ENCODE results near the gene RNF39.

The RNF39 gene

DNA sequence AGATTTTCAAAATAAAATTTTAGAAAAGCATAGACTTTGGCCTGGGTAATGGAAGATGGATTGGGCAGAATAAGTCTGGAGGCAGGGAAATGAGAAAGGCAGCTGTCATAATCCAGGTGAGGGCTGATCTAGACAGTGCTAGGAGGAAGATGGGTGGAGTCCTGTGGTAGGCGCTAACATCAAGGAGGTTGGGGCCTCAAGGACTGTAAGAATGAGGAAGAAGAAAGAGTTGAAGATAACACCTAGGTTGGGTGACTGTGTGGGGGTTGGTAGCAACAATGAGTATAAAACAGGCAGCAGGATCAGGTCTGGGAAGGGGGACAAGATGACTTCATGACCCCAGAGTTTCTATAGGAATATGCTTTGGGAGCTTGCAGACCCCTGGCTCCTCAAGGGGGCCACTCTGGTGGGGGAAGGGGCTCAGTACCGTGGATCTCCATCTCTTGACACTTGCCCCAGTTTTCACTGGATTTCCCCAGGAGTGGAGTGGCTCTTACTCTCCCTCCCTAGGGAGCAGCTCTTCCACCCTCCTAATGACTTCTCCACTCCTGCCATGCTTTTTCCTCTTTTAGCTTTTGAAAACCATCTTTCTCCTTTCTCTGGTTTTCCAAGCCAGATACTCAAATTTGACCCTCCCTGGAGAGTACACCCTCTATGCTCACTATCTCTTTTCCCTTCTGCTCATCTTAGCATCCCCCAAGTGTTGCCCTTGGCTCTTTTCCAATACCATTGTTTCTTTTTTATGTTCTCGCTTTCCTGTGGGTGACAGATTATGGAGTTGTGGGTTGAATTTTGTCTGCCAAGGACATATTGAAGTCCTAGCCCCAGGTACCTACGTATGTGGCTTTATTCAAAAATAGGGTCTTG lies 22.6 kb upstream of the RNF39 start:
- no peak for DNase-seq (ENCODE audit: low spot score)

DNA sequence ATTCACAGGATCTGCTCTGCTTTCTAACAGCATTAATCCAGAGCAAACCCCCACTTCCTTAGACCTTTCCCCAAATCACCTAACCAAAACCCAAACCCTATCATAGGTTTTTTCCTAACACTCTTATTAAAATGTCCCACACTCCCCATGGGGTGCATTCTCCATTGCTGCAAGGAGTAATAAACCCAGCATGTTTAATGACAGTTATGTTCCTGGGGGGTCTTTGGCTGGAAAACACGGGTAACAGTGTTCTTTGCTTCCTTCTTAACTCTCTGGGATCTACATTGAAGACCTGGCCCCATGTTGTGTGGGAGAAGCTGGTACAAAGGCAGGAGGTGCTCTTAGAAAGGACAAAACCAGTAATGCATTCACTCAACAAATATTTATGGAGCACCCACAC lies 21.3 kb upstream of the RNF39 start:
- DNase-seq (ENCODE audit: low spot score), result no peak

DNA sequence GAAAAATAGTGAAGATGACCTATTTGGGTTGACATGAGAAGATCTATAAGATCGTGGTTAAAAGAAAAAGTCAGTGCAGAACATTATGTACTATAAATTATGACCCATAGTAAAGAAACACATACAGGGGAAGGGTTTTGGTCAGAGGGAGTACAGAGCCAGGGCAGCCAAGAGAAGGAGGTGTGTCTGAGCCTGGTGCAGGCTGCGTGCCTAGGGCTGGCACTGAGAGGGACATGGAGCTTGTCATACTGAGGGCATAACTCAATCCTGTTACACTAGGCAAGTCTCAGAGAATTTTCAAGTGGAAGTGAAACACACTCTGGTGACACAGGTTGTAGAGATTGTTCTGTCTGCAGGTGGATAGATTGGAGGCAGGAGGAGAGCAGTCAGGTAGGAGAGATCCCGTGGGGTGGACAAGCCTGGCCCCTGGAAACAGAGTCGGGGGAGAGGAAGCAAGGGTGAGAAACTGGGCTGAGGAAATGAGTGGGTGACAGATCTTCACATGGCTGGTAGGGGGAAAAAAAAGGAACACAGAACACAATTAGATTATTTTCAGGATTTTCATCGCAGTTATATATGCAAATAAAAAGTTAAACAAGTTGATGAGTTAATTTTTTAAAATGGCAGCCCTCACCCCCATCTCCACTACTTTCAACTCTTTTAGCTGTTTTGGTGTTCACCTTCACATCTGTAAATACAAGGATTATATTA lies 18.5 kb upstream of the RNF39 start:
- DNase-seq (ENCODE audit: low spot score), result no peak

DNA sequence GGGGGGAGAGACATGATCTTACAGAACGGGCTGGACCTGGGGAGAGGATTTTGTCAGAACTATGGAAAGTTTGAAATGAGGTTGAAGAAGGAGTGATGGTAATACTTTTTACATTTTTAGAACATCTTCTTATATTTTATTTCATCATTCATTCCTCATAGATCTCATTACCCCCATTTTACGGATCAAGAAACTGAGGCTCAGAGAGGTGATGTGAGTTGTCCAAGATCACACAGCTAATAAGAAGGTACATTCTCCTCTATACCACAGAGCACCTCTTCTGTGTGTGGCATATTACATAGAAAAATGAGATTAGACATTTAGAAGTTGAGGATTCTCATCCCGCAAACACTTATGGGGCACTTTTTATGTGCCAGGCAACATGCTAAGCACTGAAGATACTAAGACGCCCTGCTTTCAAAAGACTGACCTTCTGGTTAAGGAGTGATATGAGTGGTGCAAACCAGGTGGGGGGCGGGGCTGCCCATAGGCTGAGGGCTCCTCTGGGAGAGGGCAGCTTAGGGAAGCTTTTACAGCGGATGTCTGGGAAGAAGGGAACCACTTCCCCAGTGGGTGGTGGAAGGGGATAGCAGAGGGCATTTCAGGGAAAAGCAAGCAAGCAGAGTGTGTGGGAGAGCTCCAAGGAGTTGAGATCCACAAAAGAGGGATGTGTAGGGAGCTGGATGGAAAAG lies 17.4 kb upstream of the RNF39 start:
- no peak for DNase-seq (ENCODE audit: low spot score)

DNA sequence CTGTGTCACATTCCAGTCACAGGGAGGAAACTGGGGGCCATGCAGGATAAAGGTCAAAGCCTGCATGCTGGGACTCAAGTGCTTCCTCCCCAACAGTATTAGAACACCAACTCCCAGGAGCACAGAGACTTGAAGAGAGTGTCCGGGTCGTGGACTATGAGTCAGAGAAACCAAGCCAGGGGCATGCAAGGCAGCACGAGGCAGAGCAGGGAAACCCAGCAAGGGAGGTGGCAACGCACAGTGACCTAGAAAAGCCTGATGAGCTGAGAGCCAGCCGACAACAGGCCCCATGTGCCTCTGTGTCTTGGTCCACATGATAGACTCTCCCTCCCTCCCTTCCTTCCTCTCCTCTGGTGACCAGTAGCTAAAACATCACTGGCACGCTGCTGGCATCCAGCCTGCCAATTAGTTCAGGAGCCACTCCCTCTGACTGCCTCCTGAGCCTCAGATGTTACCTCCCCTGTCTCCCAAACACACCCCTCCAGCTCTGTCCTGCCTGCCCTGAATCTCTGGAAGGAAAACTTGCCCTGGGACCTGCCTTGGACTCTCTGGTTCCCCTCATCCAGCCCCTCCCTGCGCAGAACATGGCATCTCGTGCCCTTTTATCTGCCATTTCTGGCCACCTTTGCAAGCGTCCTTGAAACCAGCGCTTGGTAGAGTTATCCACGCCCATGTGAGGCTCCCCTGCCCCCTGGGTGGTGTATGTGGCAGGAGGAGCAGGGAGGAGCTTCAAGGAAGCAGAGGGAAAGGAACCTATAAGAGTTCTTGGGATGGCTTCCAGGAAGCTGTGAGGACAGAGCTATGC lies 16.2 kb upstream of the RNF39 start:
- DNase-seq (ENCODE audit: low spot score), result no peak

DNA sequence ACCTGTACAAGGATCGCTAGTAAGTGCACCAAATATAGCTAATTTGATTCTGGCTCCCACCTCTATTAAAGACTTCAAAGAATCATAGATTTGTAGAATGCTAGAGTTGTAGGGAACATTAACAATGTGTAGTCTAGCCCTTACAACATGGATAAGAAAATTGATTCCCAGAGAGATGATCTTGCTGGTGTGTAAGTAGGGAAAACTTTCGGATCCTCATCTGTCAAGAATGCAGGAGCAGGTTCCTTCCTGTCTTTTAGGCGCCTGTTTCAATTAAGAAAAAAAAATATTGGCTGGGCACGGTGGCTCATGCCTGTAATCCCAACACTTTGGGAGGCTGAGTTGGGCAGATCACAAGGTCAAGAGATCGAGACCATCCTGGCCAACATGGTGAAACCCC lies 12.3 kb upstream of the RNF39 start:
- no peak for DNase-seq (ENCODE audit: low spot score)

DNA sequence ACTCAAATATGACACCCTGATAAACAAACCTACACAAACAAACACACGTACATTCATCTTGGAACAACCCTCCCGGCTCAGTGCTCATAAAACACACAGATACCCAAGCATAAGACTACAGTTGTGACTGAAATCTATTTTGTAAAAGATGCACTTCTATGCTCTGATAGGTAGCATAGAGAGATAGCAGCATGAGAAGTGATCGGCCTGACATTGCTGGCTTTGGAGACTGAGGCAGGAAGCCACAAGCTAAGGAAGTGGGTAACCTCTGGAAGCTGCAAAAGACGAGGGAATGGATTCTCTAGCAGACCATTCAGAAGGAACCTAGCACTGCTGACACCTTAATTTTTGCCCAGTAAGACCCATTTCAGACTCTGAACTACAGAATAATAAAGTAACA lies 1.6 kb upstream of the RNF39 start:
- DNase-seq (ENCODE audit: low spot score), result no peak

DNA sequence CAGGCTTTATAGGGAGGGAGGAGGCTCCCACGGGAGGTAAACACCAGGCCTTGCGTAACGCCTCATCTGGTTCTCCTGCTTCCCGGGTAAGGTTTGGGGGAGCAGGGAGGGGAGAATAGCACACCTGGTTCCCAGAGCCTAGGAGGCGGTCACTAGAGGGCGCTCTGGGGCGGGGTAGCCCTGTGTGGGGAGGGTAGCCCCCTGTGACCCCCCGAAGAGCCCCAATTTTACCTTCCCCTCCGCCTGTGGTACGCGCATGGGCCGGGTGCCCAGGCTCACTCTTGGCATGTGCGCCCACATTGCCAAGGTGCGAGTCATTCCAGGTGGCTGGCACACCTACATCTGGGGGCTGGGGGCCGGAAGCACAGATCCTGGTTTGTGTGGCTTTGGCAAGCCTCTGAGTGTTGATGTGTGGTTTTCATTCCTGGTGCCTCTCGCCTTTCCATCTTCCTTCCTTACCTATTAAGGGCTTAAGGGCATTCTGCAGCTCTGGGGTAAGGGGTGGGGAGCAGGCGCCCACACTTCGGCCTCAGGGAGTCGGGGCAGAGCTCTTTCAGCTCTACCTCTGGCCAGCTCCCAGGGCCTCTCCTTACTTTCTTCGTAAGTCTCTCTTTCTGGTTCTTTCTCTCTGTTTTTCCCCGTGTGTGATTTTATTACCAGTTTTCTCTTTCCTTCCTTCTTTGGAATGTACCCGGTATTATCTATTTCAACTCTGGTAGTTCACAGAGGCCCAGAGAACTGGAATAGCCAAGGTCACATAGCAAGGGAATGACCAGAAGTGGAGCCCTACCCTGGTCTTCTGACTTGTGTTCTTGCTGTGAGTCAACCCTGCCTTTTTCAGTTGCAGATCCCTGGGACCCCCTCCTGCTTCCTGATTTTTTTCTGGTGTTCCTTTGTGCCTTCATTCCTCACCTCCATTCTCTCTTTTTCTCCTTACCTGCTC lies 492 bp upstream of the RNF39 start:
- DNase-seq (ENCODE audit: low spot score), result no peak

DNA sequence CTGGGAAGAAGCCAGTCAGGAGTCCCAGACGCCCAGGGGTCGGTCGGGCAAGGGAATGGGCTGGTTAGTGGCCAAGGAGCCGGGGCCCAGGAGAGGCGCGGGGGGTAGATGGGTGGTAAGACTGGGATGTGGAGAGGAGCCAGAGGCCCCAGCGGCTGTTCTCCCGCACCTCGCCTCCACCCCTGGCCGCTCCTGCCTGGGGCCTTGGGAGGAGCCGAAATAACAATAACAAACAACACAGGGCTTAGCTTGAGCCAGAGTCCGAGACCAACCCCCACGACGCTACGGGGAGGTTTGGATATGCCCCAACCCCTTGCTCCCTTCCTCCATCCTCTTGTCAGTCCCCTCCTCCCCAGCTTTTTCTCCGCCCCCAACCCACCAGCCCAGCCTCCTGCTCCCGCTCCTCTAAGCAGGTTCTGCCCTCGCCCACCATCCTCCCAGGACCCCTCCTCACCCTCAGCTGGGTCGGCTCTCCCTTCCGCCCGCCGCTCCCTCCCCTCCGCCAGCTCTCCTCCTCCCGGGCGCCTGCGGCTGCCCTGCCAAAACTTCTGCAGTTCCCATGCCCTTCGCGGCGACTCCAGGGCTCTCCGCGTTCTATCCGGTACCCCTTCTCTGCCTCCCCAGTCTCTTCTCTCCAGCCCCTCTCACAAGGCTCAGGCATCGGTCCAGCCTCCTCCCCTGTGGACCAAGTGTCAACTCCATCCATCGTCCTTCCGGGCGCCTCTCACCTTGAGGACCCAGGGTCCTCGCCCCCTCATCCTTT lies 1.1 kb downstream of the RNF39 start:
- no peak for DNase-seq (ENCODE audit: low spot score)

DNA sequence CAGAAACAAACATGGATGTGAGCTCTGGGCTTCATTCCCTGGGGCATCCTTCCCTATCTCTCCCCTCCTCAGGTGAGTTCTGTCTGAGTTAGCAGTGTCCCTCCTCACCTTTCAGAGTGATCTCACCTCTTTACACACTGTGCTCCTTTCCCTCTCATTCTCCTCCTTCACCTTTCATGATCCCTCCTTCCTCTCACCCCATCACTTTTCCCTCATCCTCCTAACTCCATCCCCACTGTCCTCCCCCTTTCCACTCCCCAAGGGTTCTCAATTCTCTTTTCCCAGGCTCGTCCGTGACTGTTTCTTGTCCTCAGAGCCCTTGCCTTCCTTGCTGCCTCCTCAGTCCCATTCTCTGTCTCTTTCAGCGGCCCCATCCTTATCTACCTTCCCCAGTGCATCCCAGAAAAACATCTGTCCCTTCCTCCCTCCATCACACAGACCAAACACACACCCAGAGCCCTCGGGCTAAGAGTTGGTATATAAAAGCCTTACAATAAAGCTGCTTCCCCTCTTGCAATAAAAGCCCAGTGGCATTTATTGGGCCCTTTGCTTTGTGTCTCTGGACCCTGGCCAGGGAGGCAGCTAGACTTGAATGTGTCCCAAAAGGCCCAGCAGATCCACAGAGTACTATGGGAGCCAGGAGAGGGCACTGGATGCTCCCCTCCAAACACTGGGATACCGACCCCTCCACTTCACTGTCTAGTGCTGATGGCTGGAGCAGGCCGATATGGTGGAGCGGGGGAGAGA lies 1.9 kb downstream of the RNF39 start:
- DNase-seq (ENCODE audit: low spot score), result no peak

DNA sequence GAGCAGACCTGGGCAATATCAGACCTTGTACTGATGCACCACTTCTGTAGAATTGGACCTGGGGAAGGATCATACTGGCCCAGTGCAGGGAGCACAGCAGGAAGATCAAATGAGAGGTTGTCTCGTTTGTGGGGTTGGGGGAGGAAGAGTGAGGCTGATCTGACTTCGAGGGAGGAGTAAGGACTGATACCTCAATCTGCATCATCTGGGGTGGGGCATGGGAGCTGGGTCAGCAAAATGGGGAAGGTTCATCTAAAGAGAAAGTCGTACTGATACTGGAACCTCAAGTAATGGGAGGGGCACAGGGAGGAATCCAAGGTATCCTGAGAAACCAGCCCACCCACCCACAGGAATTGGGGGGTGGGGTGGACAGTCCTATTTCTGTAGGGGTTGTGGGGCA lies 3.7 kb downstream of the RNF39 start:
- DNase-seq (ENCODE audit: low spot score), result no peak

DNA sequence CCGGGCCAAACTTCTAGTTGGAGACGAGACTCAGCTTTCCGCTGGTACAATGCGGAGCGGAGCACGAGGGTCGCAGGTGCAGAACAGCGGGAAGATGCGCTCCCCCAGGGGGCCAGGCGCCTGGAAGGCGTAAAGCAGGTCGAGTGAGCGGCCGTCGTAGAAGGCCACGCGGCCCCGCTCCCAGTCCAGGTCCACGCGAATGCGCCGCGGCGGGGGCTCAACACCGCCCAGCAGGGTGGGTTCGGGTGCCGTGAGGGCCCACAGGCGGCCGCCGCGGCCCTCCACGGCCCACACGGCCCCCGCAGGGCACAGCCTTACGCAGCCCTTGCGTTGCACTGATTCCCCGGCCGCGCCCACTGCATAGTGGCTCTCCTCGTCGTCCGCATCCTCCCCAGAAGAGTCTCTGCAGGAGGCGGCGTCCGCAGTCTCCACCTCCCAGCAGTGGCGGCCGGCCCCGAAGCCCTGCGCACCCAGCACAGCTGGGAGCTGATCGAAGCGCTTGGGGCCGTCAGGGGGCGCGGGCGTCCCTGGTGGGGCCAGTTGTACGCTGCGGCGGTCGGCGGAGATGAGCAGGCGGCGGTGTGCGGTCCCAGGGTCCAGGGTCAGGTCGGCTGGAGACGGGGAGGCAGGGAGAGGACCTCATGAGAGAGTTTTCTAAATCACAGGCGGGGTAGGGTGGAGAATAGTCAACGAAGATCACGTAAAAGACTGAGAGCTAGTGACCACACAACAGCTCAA lies 4.3 kb downstream of the RNF39 start:
- DNase-seq (ENCODE audit: low spot score), result no peak

DNA sequence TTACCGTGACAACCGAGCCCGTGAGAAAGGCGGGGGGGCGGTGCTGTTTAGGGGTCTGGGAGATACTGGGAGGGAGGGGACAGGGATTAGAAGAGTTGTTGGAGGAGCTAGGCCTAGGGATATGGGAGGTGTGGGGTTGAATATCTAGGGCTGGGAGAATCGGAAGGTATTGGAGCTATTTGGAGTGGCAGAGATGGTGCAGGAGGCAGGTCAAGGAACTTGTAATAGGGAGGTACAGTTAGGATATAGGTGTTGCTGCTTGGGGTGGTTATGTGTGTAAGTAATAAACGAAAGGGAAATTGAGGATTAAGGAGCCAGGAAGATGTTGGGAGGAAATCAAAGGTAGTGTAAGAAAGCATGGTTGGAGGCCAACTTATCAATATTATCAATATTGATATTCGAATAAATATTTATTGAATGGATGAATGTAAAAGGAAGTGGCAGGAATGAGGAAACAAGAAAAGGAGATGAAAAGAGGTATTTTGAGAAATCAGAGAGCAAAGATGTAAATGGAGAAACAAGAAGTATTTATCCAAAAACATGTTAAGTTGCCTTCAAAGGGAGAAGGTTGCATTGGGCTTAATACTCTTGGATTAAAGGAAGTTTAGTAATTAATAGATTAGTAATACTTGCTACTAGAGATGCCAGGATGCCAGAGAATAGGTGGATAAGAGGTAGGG lies 8.0 kb downstream of the RNF39 start:
- DNase-seq (ENCODE audit: low spot score), result no peak

DNA sequence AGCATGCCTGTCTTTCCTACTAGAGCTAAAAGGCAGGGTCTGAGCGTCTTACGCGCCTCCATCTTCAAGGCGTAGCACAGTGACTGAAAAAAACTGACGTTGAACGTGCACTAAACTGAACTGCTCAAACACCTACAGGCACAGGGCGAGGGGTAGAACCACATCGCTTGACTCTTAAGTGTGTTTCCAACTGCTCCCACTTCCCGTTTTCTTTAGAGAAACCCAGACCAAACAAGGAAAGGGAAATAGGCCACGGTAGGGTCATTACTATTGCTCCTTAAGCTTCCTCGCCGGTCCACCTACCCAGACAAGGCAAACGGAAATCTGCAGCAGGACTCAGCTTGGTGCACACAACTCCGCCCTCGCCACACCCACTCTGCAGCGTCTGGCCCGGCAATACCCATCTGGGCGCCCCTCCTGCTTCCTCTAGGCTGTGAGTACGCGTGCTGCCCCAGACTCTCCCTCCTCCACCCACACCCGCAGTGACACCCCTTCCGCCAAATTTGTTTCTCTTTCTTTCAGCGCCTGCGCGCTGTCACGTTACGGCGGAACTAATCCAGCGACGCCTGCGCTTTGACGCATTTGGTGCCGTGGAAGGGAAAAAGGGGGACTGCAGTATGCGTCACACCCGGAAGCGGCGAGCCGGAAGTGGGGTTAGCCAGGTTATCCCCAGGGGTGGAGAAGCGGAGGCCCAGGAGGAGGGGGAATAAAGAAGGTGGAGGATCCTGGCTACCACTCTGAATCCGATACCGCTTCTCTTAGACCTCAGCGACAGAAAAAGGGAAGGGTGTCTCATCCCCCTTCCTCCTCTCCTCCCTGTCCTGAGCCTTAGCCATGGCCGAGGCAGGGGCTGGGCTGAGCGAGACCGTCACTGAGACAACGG lies 8.8 kb downstream of the RNF39 start, which contains the start of gene PPP1R11:
Gene PPP1R11, plus strand, starts transcription at position 622 of the 883 bp plus-strand sequence. Its CDS starts 213 bp downstream, at position 835.
- DNase-seq (ENCODE audit: low spot score), result peak; percentile 99

DNA sequence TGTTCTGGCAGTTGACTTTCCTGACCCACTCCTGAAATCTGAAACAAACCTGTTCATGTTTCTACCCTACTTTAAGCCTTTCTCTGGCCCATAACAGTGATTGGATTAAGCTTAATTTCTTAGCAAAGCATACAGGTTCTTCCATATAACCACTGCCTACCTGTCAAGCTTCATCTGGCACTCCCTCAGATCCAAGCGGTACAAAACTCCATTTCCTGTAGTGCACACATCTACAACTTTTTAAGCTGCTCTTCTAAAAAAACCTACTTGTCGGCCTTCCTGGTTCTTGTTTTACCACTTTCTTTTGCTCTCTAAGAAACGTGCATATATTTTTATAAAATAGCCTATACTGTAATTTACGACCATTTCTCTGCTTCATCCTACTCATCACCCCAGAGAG lies 9.5 kb downstream of the RNF39 start:
- DNase-seq (ENCODE audit: low spot score), result no peak

DNA sequence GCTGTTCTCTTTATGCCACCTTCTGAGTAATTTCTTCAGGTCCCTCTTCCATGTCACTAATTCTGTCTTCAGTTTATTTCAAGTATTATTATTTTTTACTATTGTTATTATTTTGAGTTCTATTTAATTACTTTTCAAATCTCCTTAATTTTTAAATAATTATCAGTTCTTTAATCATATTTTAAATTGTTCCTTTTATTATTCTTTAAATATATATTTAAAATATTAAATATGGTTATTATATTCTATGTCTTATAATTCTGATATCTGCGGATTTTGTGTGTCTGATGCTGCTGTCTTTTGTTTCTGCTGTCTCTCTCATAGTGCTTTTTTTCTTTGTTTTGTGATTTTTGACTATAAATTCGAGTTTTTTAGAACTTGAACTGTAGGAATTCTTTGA lies 12.3 kb downstream of the RNF39 start:
- no peak for DNase-seq (ENCODE audit: low spot score)
